A673 (cell line): ENCODE results near the gene COQ7. TPM values are rescaled to one million over a fixed set of nuclear protein-coding genes. Genes with fewer than 3 reads are reported as not detected.

Experiments
- BruUV-seq: library from RNA; stranded (reverse); fragments of 400-500 nt; replicated peaks from 2 replicates; lab custom pipeline; 2021; lab: Mats Ljungman, UMichigan
- CTCF ChIA-PET: fragments of 300-600 bp; sonication (Branson Sonifier 250); formaldehyde crosslinking; loops from one replicate; lab custom pipeline; 2022; ENCODE audit warnings: antibody characterized with exemption; lab: Charles Lee
- POLR2A ChIA-PET: fragments of 300-600 bp; sonication (Branson Sonifier 250); formaldehyde crosslinking; loops from one replicate; lab custom pipeline; 2022; ENCODE audit warnings: antibody characterized with exemption; ENCODE audit not compliant: low non-redundant PET; lab: Charles Lee
- DNase-seq: peaks from one replicate; pipeline ENCODE4 v3.0.0-alpha.2; 2015; ENCODE audit warnings: low spot score
- H3K27ac ChIP-seq: fragments of 200-600 bp; sonication (generic); 2 replicates; pipeline ENCODE4 v1.5.1; 2016; ENCODE audit warnings: mixed run types, low read depth, mild to moderate bottlenecking, mixed read lengths, antibody characterized with exemption, low read length; ENCODE audit not compliant: poor library complexity, severe bottlenecking
- H3K27me3 ChIP-seq: fragments of 200-600 bp; sonication (generic); replicated peaks from 2 replicates; pipeline ENCODE4 v1.6.1; 2017; ENCODE audit warnings: mixed run types, low read depth, mild to moderate bottlenecking, mixed read lengths, antibody characterized with exemption, low read length; ENCODE audit not compliant: insufficient read depth, poor library complexity
- H3K36me3 ChIP-seq: fragments of 200-600 bp; sonication (generic); 2 replicates; pipeline ENCODE4 v1.6.1; 2016; ENCODE audit warnings: mixed run types, mild to moderate bottlenecking, mixed read lengths, antibody characterized with exemption, low read length; ENCODE audit not compliant: insufficient read depth, poor library complexity, severe bottlenecking
- H3K4me1 ChIP-seq: fragments of 200-600 bp; sonication (generic); 2 replicates; pipeline ENCODE4 v1.6.1; 2017; ENCODE audit warnings: mixed run types, mild to moderate bottlenecking, mixed read lengths, antibody characterized with exemption, low read length; ENCODE audit not compliant: insufficient read depth, poor library complexity, severe bottlenecking
- H3K4me3 ChIP-seq: fragments of 200-600 bp; sonication (generic); 2 replicates; pipeline ENCODE4 v1.5.1; 2016; ENCODE audit warnings: low read depth, mixed run types, mild to moderate bottlenecking, mixed read lengths, low read length; ENCODE audit not compliant: poor library complexity, severe bottlenecking
- H3K9me3 ChIP-seq: fragments of 200-600 bp; sonication (generic); 2 replicates; pipeline ENCODE4 v1.6.1; 2016; ENCODE audit warnings: mixed run types, low read depth, mild to moderate bottlenecking, mixed read lengths, antibody characterized with exemption, low read length; ENCODE audit not compliant: poor library complexity, severe bottlenecking
- EZH2 ChIP-seq: fragments of 200-600 bp; sonication (generic); IDR thresholded peaks from 2 replicates; pipeline ENCODE4 v1.6.1; 2017; ENCODE audit warnings: borderline replicate concordance, low read depth, mild to moderate bottlenecking, mixed read lengths, antibody characterized with exemption, low read length; ENCODE audit not compliant: poor library complexity, severe bottlenecking
- intact Hi-C: fragments of 100-400 bp; cut with micrococcal nuclease; formaldehyde crosslinking; loops from one replicate; pipeline ENCODE4 v1.10.0; 2022; ENCODE audit not compliant: unreplicated experiment
- total RNA-seq: library from RNA; stranded (reverse); gene quantifications from 2 replicates; pipeline ENCODE4 v1.2.3, GENCODE V29; 2021
- TF ChIP-seq, protein P1 (sequence below): fragments of 300-800, 200-600 bp; sonication (generic); conservative IDR thresholded peaks from 2 replicates; pipeline ENCODE4 v1.5.1; 2017; ENCODE audit warnings: low read depth, mild to moderate bottlenecking, antibody characterized with exemption, low read length, moderate library complexity, mixed read lengths

The COQ7 gene
- total RNA-seq, 1 experiment from 2014 or later: 24.3 TPM

GRCh38 chr16:19027416-19027815, 40.0 kb upstream of the COQ7 start:
- no TSS peak for BruUV-seq
- no peak for DNase-seq
- CTCF ChIA-PET: no interaction called here
- H3K27me3 ChIP-seq: no peaks in the 10 kb centered on the region
- H3K27ac ChIP-seq: no peak overlapping the region
- H3K4me3 ChIP-seq: no peak overlapping the region
- TF ChIP-seq, protein P1, sequence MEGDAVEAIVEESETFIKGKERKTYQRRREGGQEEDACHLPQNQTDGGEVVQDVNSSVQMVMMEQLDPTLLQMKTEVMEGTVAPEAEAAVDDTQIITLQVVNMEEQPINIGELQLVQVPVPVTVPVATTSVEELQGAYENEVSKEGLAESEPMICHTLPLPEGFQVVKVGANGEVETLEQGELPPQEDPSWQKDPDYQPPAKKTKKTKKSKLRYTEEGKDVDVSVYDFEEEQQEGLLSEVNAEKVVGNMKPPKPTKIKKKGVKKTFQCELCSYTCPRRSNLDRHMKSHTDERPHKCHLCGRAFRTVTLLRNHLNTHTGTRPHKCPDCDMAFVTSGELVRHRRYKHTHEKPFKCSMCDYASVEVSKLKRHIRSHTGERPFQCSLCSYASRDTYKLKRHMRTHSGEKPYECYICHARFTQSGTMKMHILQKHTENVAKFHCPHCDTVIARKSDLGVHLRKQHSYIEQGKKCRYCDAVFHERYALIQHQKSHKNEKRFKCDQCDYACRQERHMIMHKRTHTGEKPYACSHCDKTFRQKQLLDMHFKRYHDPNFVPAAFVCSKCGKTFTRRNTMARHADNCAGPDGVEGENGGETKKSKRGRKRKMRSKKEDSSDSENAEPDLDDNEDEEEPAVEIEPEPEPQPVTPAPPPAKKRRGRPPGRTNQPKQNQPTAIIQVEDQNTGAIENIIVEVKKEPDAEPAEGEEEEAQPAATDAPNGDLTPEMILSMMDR: no peak
- no peak for TF ChIP-seq EZH2
- intact Hi-C loops: no loop called here
- no peaks in the 10 kb centered on the region for H3K36me3 ChIP-seq
- no peaks in the 10 kb centered on the region for H3K4me1 ChIP-seq
- POLR2A ChIA-PET: no interaction called here
- H3K9me3 ChIP-seq: no peaks in the 10 kb centered on the region

- BruUV-seq: no TSS peak
- Histone ChIP-seq H3K4me1 (no peaks in the 10 kb centered on the region), H3K9me3 (no peaks in the 10 kb centered on the region), H3K36me3 (no peaks in the 10 kb centered on the region), H3K27me3 (no peaks in the 10 kb centered on the region), H3K27ac (no peak overlapping the region), H3K4me3 (no peak overlapping the region)
- ChIA-PET POLR2A (no interaction called here), CTCF (no interaction called here)
- intact Hi-C loops: no loop called here
- no peak for TF ChIP-seq EZH2
- TF ChIP-seq, protein P1: no peak
- no peak for DNase-seq
These were observed 37.4 kb upstream of the COQ7 start for GRCh38 chr16:19029980-19030379.

DNA sequence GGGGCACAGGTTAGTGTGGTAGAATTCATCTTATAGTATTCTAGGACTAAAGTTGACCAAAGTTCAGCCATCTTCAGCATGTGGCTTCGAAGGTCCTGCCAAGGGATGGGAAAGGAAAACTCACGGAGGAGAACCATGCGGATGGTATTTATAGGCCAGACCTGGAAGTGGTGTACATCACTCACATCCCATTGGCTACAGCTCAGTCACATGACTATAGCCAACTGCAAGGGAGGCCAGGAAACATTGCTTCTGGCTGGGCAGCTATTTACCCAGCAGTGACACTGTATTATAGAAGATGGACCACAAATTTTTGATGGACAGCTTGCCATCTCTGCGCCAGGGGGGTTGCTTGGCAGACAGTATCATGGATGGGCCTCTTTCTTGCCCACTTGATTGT, 35.7 kb upstream of the COQ7 start:
- H3K27ac ChIP-seq: no peak overlapping the region
- no peak overlapping the region for H3K4me3 ChIP-seq
- H3K36me3 ChIP-seq: no peaks in the 10 kb centered on the region
- intact Hi-C loops: no loop called here
- no peak for TF ChIP-seq EZH2
- TF ChIP-seq, protein P1: no peak
- H3K27me3 ChIP-seq: no peaks in the 10 kb centered on the region
- DNase-seq: no peak
- H3K4me1 ChIP-seq: no peaks in the 10 kb centered on the region
- BruUV-seq: no TSS peak
- POLR2A ChIA-PET: interaction anchor here (0.7 kb wide), 1 partner anchor 125 kb away, joined by 3 read pairs; no protein-coding TSS in a partner anchor
- CTCF ChIA-PET: no interaction called here
- H3K9me3 ChIP-seq: no peaks in the 10 kb centered on the region
